ENCODE results near the gene CREM.

The CREM gene

DNA sequence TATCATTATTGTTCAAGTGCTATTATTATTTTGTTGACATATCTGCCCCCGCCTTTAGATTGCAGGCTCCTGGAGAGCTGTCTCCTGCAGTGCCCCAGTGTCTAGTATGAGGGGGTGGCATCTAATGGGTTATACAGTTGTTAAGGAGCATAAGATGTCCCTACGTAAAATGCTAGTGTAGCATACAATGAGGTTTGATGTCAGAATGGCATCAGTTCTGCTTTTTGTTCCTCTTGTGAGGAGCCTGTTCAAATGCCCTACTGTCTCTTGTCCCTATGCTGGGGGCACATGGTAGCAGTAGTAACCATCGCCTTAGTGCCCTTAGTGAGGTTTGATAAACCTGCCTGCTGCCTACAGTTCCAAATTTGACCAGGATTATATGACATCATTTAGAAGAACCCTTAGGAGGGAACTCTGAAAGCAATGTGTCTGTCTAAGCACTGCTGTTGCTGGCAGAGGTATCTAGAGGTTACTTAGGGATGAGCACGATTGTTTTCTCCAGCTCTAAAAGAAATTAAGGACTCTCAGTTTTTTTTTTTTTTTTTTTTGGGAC, 9.7 kb downstream of the CREM start:
- peak; percentile 16 for DNase-seq

- no peak for DNase-seq
These were observed 13.5 kb downstream of the CREM start for GRCh38 chr10:35140126-35140525.

- DNase-seq: no peak
These were observed 14.1 kb downstream of the CREM start for GRCh38 chr10:35140727-35141126.

- DNase-seq: no peak
These were observed 23.7 kb downstream of the CREM start for GRCh38 chr10:35150308-35150707.

DNA sequence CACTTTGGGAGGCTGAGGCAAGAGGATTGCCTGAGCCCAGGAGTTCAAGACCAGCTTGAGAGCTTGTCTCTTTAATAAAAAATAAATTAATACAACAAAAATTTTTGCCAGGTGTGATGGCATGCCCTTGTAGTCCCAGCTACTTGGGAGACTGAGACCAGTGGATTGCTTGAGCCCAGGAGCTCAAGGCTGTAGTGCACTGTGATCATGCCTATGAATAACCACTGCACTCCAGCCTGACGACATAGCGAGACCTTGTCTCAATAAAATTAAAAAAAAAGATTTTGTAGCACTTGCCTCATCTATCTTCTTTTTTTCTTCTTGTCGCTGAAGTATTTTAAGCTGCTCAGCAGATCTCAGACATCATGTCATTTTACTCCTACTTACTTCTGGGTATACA, 26.3 kb downstream of the CREM start:
- DNase-seq: no peak

DNA sequence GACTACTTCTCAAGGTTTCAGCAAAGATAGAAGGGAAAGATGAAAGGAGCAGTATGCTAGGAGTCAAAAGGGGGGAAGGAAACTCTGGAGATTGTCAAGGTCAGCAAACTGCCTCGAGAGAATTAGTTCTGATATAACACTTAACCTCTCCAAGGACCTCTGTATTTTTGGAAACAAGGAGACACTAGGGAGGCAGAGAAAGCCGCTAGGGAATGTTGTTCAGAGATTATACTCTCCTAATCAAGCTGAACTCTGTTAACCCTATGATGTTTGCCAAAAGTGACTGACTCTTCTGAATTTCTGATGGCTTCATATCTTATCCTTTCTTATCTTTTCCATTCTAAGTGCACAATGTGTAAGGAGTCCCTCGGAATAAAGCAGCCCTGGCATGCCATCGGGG, 27.1 kb downstream of the CREM start:
- no peak for DNase-seq

DNA sequence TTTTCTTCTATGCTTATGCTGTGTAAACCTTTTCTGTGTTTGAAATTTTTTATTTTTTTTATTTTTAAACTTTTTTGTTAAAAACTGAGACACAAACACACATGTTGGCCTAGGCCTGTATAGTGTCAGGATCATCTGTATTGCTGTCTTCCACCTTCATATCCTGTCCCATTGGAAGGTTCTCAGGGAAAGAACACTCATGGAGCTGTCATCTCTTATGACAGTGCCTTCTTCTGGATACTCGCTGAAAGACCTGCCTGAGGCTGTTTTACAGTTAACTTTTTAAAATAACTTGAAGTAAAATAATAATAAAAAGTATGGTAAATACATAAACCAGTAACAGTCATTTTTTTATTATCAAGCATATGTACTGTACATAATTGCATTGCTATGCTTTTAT, 34.1 kb downstream of the CREM start:
- DNase-seq: no peak

GRCh38 chr10:35161906-35162305, 35.3 kb downstream of the CREM start:
- DNase-seq: no peak

GRCh38 chr10:35165136-35165535, 38.5 kb downstream of the CREM start:
- no peak for DNase-seq

DNA sequence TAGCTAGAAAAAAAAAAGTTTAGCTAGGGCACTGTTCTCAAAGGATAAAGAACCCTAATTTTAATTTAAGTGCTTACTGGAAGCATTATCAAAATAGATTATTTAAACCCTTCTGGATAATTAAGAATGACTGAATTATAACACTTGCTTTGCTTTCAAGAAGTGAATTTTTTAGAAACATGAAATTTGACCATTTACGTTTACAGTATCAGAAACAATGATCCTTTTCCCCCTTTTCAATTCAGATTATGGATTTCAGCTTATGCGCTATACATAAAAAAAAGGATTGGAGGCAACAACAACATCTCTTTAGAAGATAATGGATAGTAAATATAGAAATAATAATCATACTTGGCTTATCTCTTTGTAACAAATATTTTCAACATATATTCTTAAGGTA, 39.2 kb downstream of the CREM start:
- no peak for DNase-seq

DNA sequence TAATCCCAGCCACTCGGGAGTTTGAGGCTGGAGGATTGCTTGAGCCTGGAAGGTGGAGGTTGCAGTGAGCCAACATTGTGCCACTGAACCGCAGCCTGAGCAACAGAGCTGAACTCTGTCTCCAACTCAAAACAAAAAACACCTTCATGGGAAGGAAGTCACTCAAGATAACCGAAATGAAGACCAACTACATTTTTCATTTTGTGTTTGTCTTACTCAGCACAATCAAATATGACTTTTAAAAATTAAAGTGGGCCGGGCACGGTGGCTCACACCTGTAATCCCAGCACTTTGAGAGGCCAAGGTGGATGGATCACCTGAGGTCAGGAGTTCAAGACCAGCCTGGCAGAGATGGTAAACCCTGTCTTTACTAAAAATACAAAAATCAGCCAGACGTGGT, 40.0 kb downstream of the CREM start:
- DNase-seq: no peak

- no peak for DNase-seq
These were observed 40.7 kb downstream of the CREM start for GRCh38 chr10:35167342-35167741.

DNA sequence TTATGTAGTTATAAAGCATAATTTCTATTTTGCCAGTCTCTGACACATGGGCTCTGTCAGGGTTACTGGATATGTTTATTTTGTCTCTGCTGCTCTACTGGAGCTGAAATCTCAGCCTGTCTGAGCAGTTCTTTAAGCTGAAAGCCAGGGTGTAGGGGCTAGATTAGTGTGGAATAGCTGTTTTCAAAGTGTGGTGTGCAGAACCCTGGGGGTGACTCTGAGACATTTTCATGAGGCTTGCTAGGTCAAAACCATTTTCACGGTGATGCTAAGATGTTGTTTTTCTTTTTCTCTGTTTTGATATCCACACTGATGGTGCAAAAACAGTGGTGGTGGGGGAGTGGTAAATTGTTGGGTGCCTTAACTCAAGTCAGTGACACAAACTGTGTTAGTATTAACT, 45.5 kb downstream of the CREM start:
- no peak for DNase-seq

- no peak for DNase-seq
These were observed 45.9 kb downstream of the CREM start for GRCh38 chr10:35172574-35172973.

DNA sequence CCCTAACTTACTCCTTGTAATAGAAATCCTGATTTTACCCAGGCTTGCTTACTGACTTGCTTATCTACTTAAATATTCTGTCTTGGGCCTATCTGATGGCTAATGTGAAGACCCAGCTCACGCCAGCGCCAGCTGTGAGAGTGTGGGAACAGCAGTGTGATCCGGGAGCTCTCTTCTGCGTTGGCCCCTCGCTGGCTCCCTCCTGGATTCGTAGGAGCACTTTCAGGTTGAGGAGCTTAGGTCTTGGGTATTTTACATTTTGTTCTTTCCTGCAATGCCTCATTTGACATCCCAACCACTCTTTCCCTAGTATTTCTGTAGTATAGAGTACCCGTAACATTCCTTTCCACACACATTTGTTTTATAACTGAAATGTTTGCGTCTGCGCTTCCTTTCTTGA, 51.7 kb downstream of the CREM start:
- no peak for DNase-seq

DNA sequence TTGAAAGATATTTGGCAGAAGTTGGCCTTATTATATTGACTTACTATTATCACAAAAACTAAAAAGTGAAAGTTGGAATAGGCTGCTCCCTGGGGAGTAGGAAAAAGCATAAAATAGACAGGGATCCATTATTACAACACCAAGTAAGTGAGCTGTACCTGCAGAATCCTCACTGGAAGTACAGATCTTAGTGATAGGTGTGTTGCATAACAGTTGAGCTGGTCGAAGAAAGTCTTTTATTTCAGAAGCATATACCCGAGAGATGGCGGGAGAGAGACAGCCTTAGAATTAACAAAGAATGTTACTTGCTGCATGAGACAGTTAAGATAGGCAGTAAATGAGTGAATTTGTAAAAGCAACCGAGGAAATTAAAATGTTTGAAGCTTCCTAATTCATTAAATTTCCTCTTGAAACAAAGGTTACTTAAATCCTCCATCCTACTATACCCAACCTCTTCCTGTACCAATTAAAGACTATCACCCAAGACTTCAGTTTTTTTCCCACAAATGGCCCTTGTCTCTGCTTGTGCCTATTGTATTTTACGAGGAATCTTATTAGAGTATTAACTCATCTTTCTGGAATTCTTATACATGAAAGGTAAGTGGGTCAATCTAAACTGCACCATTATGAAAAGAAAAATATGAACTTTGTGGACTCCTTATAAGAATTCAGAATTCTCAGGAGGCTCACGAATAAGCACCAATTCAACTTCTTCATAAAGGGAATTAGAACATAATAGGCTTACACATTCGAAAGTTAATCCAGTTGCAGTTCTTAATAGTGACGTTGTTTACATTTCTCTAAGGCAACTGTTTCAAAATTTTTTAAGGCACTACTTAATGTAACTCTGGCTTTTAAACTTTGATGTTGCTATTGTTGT, 56.2 kb downstream of the CREM start:
- no peak for DNase-seq

GRCh38 chr10:35184527-35185171, 58.0 kb downstream of the CREM start:
- DNase-seq: no peak

DNA sequence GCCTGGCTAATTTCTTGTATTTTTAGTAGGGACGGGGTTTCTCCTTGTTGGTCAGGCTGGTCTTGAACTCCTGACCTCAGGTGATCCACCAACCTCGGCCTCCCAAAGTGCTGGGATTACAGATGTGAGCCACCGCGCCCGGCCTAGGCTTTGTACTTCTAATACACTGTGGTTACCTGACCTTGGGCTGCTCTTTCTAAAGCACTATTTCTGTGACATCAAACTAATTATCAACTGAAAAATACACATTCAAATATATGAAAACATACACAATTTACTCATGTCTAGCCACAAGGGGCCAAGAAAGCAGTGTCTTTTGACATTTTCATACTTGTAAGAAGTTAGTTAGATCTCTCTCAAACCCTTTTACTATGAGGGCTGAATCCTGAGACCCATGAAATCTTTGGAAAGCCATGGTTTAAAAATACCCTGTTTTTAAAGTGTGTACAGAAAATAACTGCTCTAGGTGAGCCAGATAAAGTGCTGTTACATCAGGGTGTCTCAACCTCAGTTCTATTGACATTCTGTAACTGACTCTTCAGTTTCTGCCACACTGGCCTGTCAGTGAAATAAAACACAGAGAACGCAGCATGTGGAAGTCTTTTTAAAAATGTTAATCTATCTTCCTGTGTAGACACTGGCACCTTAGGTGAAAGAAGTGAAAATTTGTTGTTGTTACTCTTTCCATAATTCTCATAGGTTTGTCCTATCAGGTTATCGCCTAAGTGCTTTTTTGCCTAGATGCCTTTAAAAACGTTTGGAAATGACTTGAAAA, 58.8 kb downstream of the CREM start:
- no peak for DNase-seq

GRCh38 chr10:35188954-35189353, 62.3 kb downstream of the CREM start:
- DNase-seq: no peak

GRCh38 chr10:35191523-35191922, 64.9 kb downstream of the CREM start:
- no peak for DNase-seq

DNA sequence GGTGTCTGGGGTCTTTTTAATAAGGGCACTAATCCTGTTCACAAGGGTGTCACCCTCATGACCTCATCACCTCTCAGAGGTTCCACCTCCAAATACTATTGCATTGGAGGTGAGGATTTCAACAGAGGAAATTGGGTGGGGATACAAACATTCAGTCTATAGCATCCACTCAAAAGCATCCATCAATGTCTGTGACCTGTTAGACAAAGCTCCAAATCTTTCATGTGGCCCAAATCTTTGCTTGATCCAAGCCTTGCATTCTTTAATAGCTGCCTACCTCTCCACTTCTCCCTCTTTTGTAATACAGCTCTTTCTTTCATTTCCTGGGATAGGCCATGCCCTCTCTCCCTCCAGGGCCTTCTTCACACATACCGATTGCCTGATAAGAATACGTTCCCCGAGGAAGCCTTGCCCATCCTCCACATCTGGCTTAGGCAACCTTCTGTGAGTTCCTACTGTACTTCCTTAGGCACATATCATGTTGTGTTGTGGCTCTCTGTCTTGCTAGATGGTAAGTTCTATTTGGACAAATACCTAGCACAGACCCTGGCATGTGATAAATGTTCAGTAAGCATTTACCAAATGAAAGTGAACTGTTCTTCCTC, 66.1 kb downstream of the CREM start:
- no peak for DNase-seq

GRCh38 chr10:35194471-35194870, 67.8 kb downstream of the CREM start:
- DNase-seq: no peak

DNA sequence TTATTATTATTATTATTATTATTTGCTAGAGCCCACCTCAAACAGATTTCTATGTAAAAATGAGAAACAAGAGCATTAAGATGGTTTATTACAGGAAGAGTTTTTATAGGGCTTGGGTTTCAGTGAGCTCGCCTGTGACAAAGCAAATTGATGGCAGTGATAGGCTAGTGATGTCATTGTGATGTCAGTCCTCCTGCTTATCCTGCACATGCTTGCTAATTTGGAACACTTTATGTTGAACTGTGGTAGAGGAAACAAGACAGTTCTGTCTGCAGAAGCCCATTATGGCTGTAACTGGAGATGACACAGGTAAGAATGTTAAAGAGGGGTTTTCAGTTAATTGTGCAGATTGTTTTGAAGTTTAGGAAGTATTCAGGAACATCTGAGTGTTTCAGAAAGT, 68.3 kb downstream of the CREM start:
- peak; percentile 83 for DNase-seq
